Measurements from ENCODE around the gene RFC2. TPM values are rescaled to one million over a fixed set of nuclear protein-coding genes. Genes with fewer than 3 reads are reported as not detected.
"Not testable (repeated sequence)": the region's sequence is repeated elsewhere in the genome, so short reads cannot be mapped to it uniquely, and the experiment has no call there.

The RFC2 gene
- total RNA-seq, 1 donor, result 22.0 TPM

DNA sequence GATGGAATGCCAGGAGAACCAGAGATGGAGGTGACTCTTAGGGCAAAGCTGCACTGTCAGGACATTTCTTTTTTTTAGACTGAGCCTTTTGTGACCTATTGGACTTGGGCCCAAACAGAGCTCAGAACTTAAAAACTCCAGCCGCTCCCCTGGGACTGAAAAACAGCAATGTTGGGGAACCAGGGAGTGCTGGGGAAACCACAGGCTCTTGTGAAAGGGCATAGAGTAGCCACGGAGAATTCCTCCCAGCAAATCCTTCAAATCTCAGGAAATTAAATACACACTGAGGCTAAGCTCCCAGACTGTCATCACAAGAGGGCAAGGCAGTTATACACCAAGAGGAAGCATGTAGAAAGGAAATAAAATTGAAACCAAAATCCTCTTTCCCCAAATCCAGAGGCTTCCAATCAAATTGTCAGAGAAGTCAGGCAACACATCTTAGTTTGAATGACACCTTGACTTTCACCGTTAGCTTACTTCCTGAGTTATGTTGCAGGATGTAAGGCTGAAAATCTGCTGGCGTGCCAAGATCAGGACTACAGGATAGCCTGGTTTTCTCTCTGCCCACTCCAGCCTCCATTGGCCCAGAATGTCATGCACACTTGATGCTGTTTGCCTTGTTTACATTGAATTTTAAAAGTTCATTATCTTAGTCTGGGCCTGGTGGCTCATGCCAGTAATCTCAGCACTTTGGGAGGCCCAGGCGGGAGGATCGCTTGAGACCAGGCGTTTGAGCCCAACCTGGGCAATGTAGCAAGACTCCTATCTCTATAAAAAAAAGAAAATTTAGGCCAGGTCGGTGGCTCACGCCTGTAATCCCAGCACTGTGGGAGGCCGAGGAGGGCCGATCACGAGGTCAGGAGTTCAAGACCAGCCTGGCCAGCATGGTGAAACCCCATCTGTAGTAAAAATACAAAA is 2.6 kb upstream of the RFC2 start:
- no peak for TF ChIP-seq CTCF (IDR thresholded peaks at IDR 0.05; ENCODE audit: insufficient read depth, low read depth, low read length)
- DNase-seq (ENCODE audit: low read depth), result peak; percentile 96
- H3K4me3 ChIP-seq (ENCODE audit: low read depth, low read length), result no peak overlapping the region

GRCh38 chr7:74255461-74255860 is 1.3 kb upstream of the RFC2 start:
- H3K4me3 ChIP-seq (ENCODE audit: low read depth, low read length), result peak overlapping the region; percentile 95
- DNase-seq (ENCODE audit: low read depth), result not testable (repeated sequence)

- no peak for TF ChIP-seq CTCF (IDR thresholded peaks at IDR 0.05; ENCODE audit: insufficient read depth, low read depth, low read length)
Measured at GRCh38 chr7:74254858-74255379, 720 bp upstream of the RFC2 start.

GRCh38 chr7:74253835-74254128 is 417 bp downstream of the RFC2 start:
- TF ChIP-seq CTCF (IDR thresholded peaks at IDR 0.05; ENCODE audit: insufficient read depth, low read depth, low read length), result no peak
- DNase-seq (ENCODE audit: low read depth), result peak; percentile 12
- peak overlapping the region; percentile 95 for H3K4me3 ChIP-seq (ENCODE audit: low read depth, low read length)

More at GRCh38 chr7:74254858-74255379, 720 bp upstream of the RFC2 start:
- DNase-seq (ENCODE audit: low read depth), result no peak
- H3K4me3 ChIP-seq (ENCODE audit: low read depth, low read length), result peak overlapping the region; percentile 95

DNA sequence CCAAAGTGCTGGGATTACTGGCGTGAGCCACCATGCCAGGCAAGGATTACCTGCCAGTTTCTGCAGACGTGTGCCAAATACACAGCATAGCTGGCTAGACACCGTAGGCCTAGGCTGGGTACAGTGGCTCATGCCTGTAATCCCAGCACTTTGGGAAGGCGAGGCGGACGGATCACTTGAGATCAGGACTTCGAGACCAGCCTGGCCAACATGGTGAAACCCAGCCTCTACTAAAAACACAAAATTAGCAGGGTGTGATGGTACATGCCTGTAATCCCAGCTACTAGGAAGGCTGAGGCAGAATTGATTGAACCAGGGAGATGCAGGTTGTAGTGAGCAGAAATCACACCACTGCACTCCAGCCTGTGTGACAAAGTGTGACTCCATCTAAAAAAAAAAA is 868 bp downstream of the RFC2 start:
- no peak for TF ChIP-seq CTCF (IDR thresholded peaks at IDR 0.05; ENCODE audit: insufficient read depth, low read depth, low read length)
- no peak for DNase-seq (ENCODE audit: low read depth)
- H3K4me3 ChIP-seq (ENCODE audit: low read depth, low read length), result peak overlapping the region; percentile 95

GRCh38 chr7:74252893-74253292 is 1.3 kb downstream of the RFC2 start:
- no peak overlapping the region for H3K4me3 ChIP-seq (ENCODE audit: low read depth, low read length)
- no peak for TF ChIP-seq CTCF (IDR thresholded peaks at IDR 0.05; ENCODE audit: insufficient read depth, low read depth, low read length)
- DNase-seq (ENCODE audit: low read depth), result no peak

DNA sequence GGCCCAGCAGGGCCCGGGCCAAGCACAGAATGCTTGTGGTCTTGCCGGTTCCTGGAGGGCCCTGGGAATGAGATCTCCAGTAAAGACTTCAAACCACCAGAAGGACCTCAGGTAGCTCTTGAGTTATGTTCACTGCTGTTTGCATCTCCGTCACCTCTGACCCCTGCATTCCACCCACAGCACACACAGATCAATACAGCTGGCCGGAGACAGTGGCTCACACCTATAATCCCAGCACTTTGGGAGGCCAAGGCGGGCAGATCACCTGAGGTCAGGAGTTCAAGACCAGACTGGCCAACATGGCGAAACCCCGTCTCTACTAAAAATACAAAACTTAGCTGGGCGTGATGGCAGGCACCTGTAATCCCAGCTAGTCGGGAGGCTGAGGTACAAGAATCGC is 5.1 kb downstream of the RFC2 start:
- not testable (repeated sequence) for DNase-seq (ENCODE audit: low read depth); H3K4me3 ChIP-seq (ENCODE audit: low read depth, low read length)

- DNase-seq (ENCODE audit: low read depth), result no peak
- H3K4me3 ChIP-seq (ENCODE audit: low read depth, low read length), result no peak overlapping the region
- no peak for TF ChIP-seq CTCF (IDR thresholded peaks at IDR 0.05; ENCODE audit: insufficient read depth, low read depth, low read length)
Measured at GRCh38 chr7:74248156-74248555, 6.0 kb downstream of the RFC2 start.

Measured in fibroblast of villous mesenchyme (primary cell).